Measurements from ENCODE around the gene GPRC5A. TPM values are rescaled to one million over a fixed set of nuclear protein-coding genes. Genes with fewer than 3 reads are reported as not detected.
A peak's percentile ranks its signal among the peaks of the same experiment; 100 is the strongest.

The GPRC5A gene
- total RNA-seq, 2 experiments from 2014 or later: not detected

GRCh38 chr12:12946686-12947355 lies 55.5 kb downstream of the GPRC5A start:
- Mint-ChIP-seq H3K27ac (no peak overlapping the region), H3K36me3 (no peaks in the 10 kb centered on the region), H3K27me3 (peaks cover 16% of the 10 kb centered on the region), H3K4me1 (no peaks in the 10 kb centered on the region), H3K9me3 (no peaks in the 10 kb centered on the region), H3K4me3 (no peak overlapping the region)
- ATAC-seq (ENCODE audit: low read depth): no peak
- no peak for DNase-seq
- POLR2A ChIA-PET: no interaction called here

- no peak overlapping the region for H3K27ac Mint-ChIP-seq
- no peaks in the 10 kb centered on the region for H3K36me3 Mint-ChIP-seq
- H3K4me3 Mint-ChIP-seq: no peak overlapping the region
- no peaks in the 10 kb centered on the region for H3K4me1 Mint-ChIP-seq
- H3K9me3 Mint-ChIP-seq: no peaks in the 10 kb centered on the region
- ATAC-seq (ENCODE audit: low read depth) (no peak), DNase-seq (no peak)
- H3K27me3 Mint-ChIP-seq: peaks cover 11% of the 10 kb centered on the region
- POLR2A ChIA-PET: no interaction called here
Observed at GRCh38 chr12:12947902-12948301, 56.5 kb downstream of the GPRC5A start.

- Mint-ChIP-seq H3K36me3 (no peaks in the 10 kb centered on the region), H3K4me3 (no peak overlapping the region), H3K27me3 (peaks cover 4% of the 10 kb centered on the region), H3K9me3 (no peaks in the 10 kb centered on the region), H3K4me1 (no peaks in the 10 kb centered on the region), H3K27ac (no peak overlapping the region)
- POLR2A ChIA-PET: no interaction called here
- DNase-seq (no peak), ATAC-seq (ENCODE audit: low read depth) (no peak)
Observed at GRCh38 chr12:12951504-12951903, 60.1 kb downstream of the GPRC5A start.

- Mint-ChIP-seq H3K4me1 (no peaks in the 10 kb centered on the region), H3K27me3 (peaks cover 4% of the 10 kb centered on the region), H3K27ac (no peak within 1 kb of the TSS), H3K9me3 (no peaks in the 10 kb centered on the region), H3K36me3 (no peaks in the 10 kb centered on the region), H3K4me3 (no peak within 1 kb of the TSS)
- DNase-seq (no peak), ATAC-seq (ENCODE audit: low read depth) (no peak)
- POLR2A ChIA-PET: no interaction called here
Observed at GRCh38 chr12:12952036-12952435, 60.7 kb downstream of the GPRC5A start, which contains the start of gene GPRC5D. Gene GPRC5D, minus strand, starts transcription at chr12:12952170. Its CDS starts 1,786 bp downstream, at chr12:12950384.

GRCh38 chr12:12954356-12954755 lies 63.0 kb downstream of the GPRC5A start:
- DNase-seq (no peak), ATAC-seq (ENCODE audit: low read depth) (no peak)
- H3K36me3 Mint-ChIP-seq: no peaks in the 10 kb centered on the region
- POLR2A ChIA-PET: no interaction called here
- H3K27ac Mint-ChIP-seq: no peak overlapping the region
- H3K4me1 Mint-ChIP-seq: no peaks in the 10 kb centered on the region
- H3K27me3 Mint-ChIP-seq: peaks cover 4% of the 10 kb centered on the region
- no peaks in the 10 kb centered on the region for H3K9me3 Mint-ChIP-seq
- H3K4me3 Mint-ChIP-seq: no peak overlapping the region

- POLR2A ChIA-PET: no interaction called here
- Mint-ChIP-seq H3K36me3 (no peaks in the 10 kb centered on the region), H3K27me3 (peaks cover 4% of the 10 kb centered on the region), H3K9me3 (no peaks in the 10 kb centered on the region), H3K4me1 (no peaks in the 10 kb centered on the region), H3K4me3 (no peak overlapping the region), H3K27ac (no peak overlapping the region)
- DNase-seq (no peak), ATAC-seq (ENCODE audit: low read depth) (no peak)
Observed at GRCh38 chr12:12954878-12955625, 63.7 kb downstream of the GPRC5A start.

GRCh38 chr12:12958886-12959285 lies 67.5 kb downstream of the GPRC5A start:
- POLR2A ChIA-PET: no interaction called here
- Mint-ChIP-seq H3K4me3 (no peak overlapping the region), H3K36me3 (peaks cover 5% of the 10 kb centered on the region), H3K27ac (no peak overlapping the region), H3K4me1 (peaks cover 6% of the 10 kb centered on the region), H3K9me3 (peaks cover 3% of the 10 kb centered on the region), H3K27me3 (peaks cover 4% of the 10 kb centered on the region)
- ATAC-seq (ENCODE audit: low read depth) (no peak), DNase-seq (no peak)

- Mint-ChIP-seq H3K27me3 (peaks cover 4% of the 10 kb centered on the region), H3K4me1 (peaks cover 13% of the 10 kb centered on the region), H3K9me3 (peaks cover 9% of the 10 kb centered on the region), H3K36me3 (peaks cover 10% of the 10 kb centered on the region), H3K27ac (no peak overlapping the region), H3K4me3 (no peak overlapping the region)
- DNase-seq (no peak), ATAC-seq (ENCODE audit: low read depth) (no peak)
- POLR2A ChIA-PET: no interaction called here
Observed at GRCh38 chr12:12960639-12961209, 69.4 kb downstream of the GPRC5A start.

GRCh38 chr12:12964255-12964654 lies 72.9 kb downstream of the GPRC5A start:
- DNase-seq: no peak
- Mint-ChIP-seq H3K9me3 (peaks cover 9% of the 10 kb centered on the region), H3K4me3 (peak overlapping the region; percentile 17), H3K36me3 (peaks cover 13% of the 10 kb centered on the region), H3K4me1 (peaks cover 13% of the 10 kb centered on the region), H3K27ac (peak overlapping the region; percentile 80), H3K27me3 (no peaks in the 10 kb centered on the region)
- peak; percentile 77 for ATAC-seq (ENCODE audit: low read depth)
- POLR2A ChIA-PET: no interaction called here

GRCh38 chr12:12965836-12966235 lies 74.5 kb downstream of the GPRC5A start:
- no peak overlapping the region for H3K27ac Mint-ChIP-seq
- peaks cover 9% of the 10 kb centered on the region for H3K9me3 Mint-ChIP-seq
- ATAC-seq (ENCODE audit: low read depth) (no peak), DNase-seq (no peak)
- H3K27me3 Mint-ChIP-seq: no peaks in the 10 kb centered on the region
- no peak overlapping the region for H3K4me3 Mint-ChIP-seq
- POLR2A ChIA-PET: no interaction called here
- peaks cover 15% of the 10 kb centered on the region for H3K36me3 Mint-ChIP-seq
- peaks cover 13% of the 10 kb centered on the region for H3K4me1 Mint-ChIP-seq

Other genes starting within 250 kb of the GPRC5A start
- 1 to 10 TPM; 7.7 to 8.0 TPM for gene GPR19, start 195.4 kb upstream of the GPRC5A start, total RNA-seq
- 100 to 1,000 TPM; 135 to 136 TPM for gene CDKN1B, start 174.2 kb upstream of the GPRC5A start, total RNA-seq
- gene APOLD1, start 105.9 kb upstream of the GPRC5A start, total RNA-seq: 10 to 100 TPM; 10.3 to 12.1 TPM
- 10 to 100 TPM; 56.3 to 60.8 TPM for gene DDX47, start 78.2 kb upstream of the GPRC5A start, total RNA-seq
- gene GPRC5D, start 60.6 kb downstream of the GPRC5A start, total RNA-seq: not detected
- 10 to 100 TPM; 13.9 to 17.6 TPM for gene HEBP1, start 108.7 kb downstream of the GPRC5A start, total RNA-seq
- gene FAM234B, start 152.8 kb downstream of the GPRC5A start, total RNA-seq: 1 to 10 TPM; 5.1 to 6.8 TPM
- gene GSG1, start 212.1 kb downstream of the GPRC5A start, total RNA-seq: not detected

Measured in activated naive CD8-positive, alpha-beta T cell treated with anti-CD3 and anti-CD28 coated beads, Interleukin-2, amount 10 ng/mL, durations not matched to agents 7 days and 5 days (primary cell).